ENCODE measurements around the gene ATG12. TPM values are rescaled to one million over a fixed set of nuclear protein-coding genes. Genes with fewer than 3 reads are reported as not detected.

ATG12 gene
- total RNA-seq, 1 experiment from 2014 or later = 18.9 TPM

DNA sequence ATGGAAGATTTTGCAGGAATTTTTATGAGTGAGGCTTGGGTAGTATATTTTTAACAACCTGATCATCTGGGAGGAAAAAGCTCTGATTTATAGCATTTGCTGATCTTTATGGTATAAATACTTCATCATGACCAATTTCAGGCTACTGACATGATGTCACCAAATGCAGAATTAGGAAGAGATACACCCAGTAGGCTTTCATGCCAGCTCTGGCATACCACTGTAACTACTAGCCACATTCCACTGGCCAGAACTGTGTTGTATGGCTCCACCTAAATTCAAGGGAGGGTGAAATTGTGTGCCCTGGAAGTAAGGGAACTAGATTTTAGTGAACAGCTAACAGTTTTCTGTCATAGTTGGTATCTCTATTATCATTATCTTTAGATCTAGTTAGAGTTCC, 18.0 kb upstream of the ATG12 start:
- H3K4me3 ChIP-seq (ENCODE audit: low read length) = no peak overlapping the region
- H3K79me2 ChIP-seq (ENCODE audit: low read length) = peaks cover 24% of the 10 kb centered on the region
- peaks cover 16% of the 10 kb centered on the region for H3K4me1 ChIP-seq (ENCODE audit: insufficient read depth, low read length)
- H3F3A ChIP-seq (ENCODE audit: low read length, unreplicated experiment) = no peaks in the 10 kb centered on the region
- H3K36me3 ChIP-seq (ENCODE audit: low read depth, low read length) = no peaks in the 10 kb centered on the region
- H2AFZ ChIP-seq (ENCODE audit: low read length) = no peak overlapping the region
- no TSS peak for BruUV-seq (replicated peaks)
- no peaks in the 10 kb centered on the region for H3K9me3 ChIP-seq (ENCODE audit: low read length)
- DNase-seq (no peak), ATAC-seq (no peak)
- H3K9ac ChIP-seq (ENCODE audit: low read length) = no peak overlapping the region
- 0 out of 2 replicates have a peak, but pooled peaks cover 4% of the 10 kb centered on the region for H4K20me1 ChIP-seq (ENCODE audit: low read length)
- POLR2A ChIA-PET (ENCODE audit: unreplicated experiment) = no interaction called here
- H3K9me2 ChIP-seq (replicated peaks; ENCODE audit: low read length) = no peaks in the 10 kb centered on the region
- CTCF ChIA-PET = no interaction called here
- H3K4me2 ChIP-seq (ENCODE audit: low read length) = no peak overlapping the region
- intact Hi-C loops (cut with micrococcal nuclease) = loop anchor here (2.0 kb wide), 1 partner anchor 17 kb away; no protein-coding TSS in a partner anchor
- H3K27me3 ChIP-seq (ENCODE audit: low read length) = no peaks in the 10 kb centered on the region
- TF ChIP-seq EZH2 (IDR thresholded peaks at IDR 0.05; ENCODE audit: low read length, unreplicated experiment) = no peak
- TF ChIP-seq, protein P1, sequence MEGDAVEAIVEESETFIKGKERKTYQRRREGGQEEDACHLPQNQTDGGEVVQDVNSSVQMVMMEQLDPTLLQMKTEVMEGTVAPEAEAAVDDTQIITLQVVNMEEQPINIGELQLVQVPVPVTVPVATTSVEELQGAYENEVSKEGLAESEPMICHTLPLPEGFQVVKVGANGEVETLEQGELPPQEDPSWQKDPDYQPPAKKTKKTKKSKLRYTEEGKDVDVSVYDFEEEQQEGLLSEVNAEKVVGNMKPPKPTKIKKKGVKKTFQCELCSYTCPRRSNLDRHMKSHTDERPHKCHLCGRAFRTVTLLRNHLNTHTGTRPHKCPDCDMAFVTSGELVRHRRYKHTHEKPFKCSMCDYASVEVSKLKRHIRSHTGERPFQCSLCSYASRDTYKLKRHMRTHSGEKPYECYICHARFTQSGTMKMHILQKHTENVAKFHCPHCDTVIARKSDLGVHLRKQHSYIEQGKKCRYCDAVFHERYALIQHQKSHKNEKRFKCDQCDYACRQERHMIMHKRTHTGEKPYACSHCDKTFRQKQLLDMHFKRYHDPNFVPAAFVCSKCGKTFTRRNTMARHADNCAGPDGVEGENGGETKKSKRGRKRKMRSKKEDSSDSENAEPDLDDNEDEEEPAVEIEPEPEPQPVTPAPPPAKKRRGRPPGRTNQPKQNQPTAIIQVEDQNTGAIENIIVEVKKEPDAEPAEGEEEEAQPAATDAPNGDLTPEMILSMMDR (conservative IDR thresholded peaks at IDR 0.05; ENCODE audit: low read depth, low read length) = no peak
- no peak for TF ChIP-seq EZH2phosphoT487 (IDR thresholded peaks at IDR 0.05; ENCODE audit: borderline replicate concordance, low read length)
- H3K27ac ChIP-seq (ENCODE audit: low read length) = no peak overlapping the region

DNA sequence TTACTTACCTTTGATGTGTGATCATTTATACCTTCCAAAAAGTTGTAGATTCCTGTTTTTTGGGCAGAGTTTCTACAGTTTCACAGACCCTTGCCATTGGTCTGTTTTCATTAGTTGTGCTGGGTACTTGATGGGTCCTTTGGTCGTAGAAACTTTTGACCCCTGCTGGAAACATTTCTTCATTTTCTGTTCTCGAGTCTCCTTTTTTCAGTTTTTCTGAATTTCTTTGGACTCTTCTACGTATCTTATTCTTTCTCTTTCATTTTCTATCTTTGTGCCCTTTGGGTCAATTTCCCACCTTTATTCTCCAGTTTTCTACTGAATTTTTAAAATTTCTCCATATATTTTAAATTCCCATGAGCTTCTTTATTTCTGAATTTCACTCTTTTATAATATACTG, 17.0 kb upstream of the ATG12 start:
- Histone ChIP-seq H3F3A (ENCODE audit: low read length, unreplicated experiment) (no peaks in the 10 kb centered on the region), H3K9ac (ENCODE audit: low read length) (no peak overlapping the region), H3K4me3 (ENCODE audit: low read length) (no peak overlapping the region), H3K36me3 (ENCODE audit: low read depth, low read length) (no peaks in the 10 kb centered on the region), H3K9me2 (replicated peaks; ENCODE audit: low read length) (no peaks in the 10 kb centered on the region), H4K20me1 (ENCODE audit: low read length) (0 out of 2 replicates have a peak, but pooled peaks cover 4% of the 10 kb centered on the region), H3K9me3 (ENCODE audit: low read length) (no peaks in the 10 kb centered on the region), H2AFZ (ENCODE audit: low read length) (no peak overlapping the region), H3K4me1 (ENCODE audit: insufficient read depth, low read length) (peaks cover 16% of the 10 kb centered on the region), H3K79me2 (ENCODE audit: low read length) (peaks cover 33% of the 10 kb centered on the region), H3K4me2 (ENCODE audit: low read length) (0 out of 2 replicates have a peak overlapping the region, but pooled peaks have one; percentile 43), H3K27ac (ENCODE audit: low read length) (peak overlapping the region; percentile 22; the same call in 1 of the 2 replicates), H3K27me3 (ENCODE audit: low read length) (no peaks in the 10 kb centered on the region)
- TF ChIP-seq EZH2phosphoT487 (IDR thresholded peaks at IDR 0.05; ENCODE audit: borderline replicate concordance, low read length) (no peak), EZH2 (IDR thresholded peaks at IDR 0.05; ENCODE audit: low read length, unreplicated experiment) (no peak)
- ChIA-PET POLR2A (ENCODE audit: unreplicated experiment) (no interaction called here), CTCF (no interaction called here)
- BruUV-seq (replicated peaks) = no TSS peak
- no peak for ATAC-seq
- intact Hi-C loops (cut with micrococcal nuclease) = loop anchor here (2.0 kb wide), 1 partner anchor 16 kb away; no protein-coding TSS in a partner anchor
- DNase-seq = no peak

DNA sequence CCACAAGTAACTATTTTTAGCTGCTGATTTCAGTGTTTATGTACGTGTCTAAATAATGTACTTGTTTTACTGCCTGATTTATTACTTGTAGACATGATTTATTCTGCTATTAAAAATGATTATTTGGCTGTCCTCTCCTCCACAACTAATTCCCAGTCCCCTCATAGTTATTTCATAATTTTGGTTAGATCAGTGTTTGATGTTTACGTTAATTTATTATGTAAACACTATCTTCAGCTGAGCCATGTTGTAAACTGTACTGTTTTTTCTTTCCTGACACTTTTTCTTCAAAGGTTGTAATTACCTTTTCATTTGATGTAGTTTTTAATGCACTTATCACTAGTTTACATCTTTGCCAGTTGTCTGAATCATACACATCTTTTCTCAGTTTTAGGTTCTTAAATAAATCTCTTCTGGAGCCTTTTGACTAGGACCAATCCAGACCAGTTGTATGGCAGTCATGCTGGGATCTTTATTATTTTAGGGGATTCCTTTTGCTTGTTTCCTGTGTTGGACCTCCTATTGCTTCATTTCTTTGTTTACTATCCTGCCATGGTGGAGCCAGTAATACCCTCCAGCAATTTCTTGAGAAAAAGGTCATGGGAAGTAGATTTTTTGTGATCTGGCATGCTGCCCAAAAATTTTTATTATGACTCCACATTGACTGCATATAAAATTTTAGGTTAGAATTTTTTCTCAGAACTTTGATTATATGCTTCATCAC, 16.4 kb upstream of the ATG12 start:
- no TSS peak for BruUV-seq (replicated peaks)
- ATAC-seq (peak; percentile 74), DNase-seq (peak; percentile 81)
- no peak overlapping the region for H2AFZ ChIP-seq (ENCODE audit: low read length)
- ChIA-PET CTCF (no interaction called here), POLR2A (ENCODE audit: unreplicated experiment) (no interaction called here)
- peaks cover 39% of the 10 kb centered on the region for H3K79me2 ChIP-seq (ENCODE audit: low read length)
- H3K27ac ChIP-seq (ENCODE audit: low read length) = peak overlapping the region; percentile 45
- no peaks in the 10 kb centered on the region for H3K9me3 ChIP-seq (ENCODE audit: low read length)
- TF ChIP-seq EZH2 (IDR thresholded peaks at IDR 0.05; ENCODE audit: low read length, unreplicated experiment) (no peak), EZH2phosphoT487 (IDR thresholded peaks at IDR 0.05; ENCODE audit: borderline replicate concordance, low read length) (no peak)
- TF ChIP-seq, protein P1 (conservative IDR thresholded peaks at IDR 0.05; ENCODE audit: low read depth, low read length) = no peak
- no peaks in the 10 kb centered on the region for H3K36me3 ChIP-seq (ENCODE audit: low read depth, low read length)
- no peaks in the 10 kb centered on the region for H3K9me2 ChIP-seq (replicated peaks; ENCODE audit: low read length)
- no peak overlapping the region for H3K4me3 ChIP-seq (ENCODE audit: low read length)
- H3K27me3 ChIP-seq (ENCODE audit: low read length) = no peaks in the 10 kb centered on the region
- H3K4me2 ChIP-seq (ENCODE audit: low read length) = 0 out of 2 replicates have a peak overlapping the region, but pooled peaks have one; percentile 43
- intact Hi-C loops (cut with micrococcal nuclease) = loop anchor here (2.0 kb wide), 1 partner anchor 15 kb away; no protein-coding TSS in a partner anchor
- peaks cover 16% of the 10 kb centered on the region for H3K4me1 ChIP-seq (ENCODE audit: insufficient read depth, low read length)
- H3K9ac ChIP-seq (ENCODE audit: low read length) = no peak overlapping the region
- no peaks in the 10 kb centered on the region for H3F3A ChIP-seq (ENCODE audit: low read length, unreplicated experiment)
- 0 out of 2 replicates have a peak, but pooled peaks cover 4% of the 10 kb centered on the region for H4K20me1 ChIP-seq (ENCODE audit: low read length)

All from PC-3 (cell line).